ENCODE measurements around the gene SEC31B. TPM values are rescaled to one million over a fixed set of nuclear protein-coding genes. Genes with fewer than 3 reads are reported as not detected.

The SEC31B gene
- total RNA-seq, 1 experiment from 2014 or later: 10.6 TPM

GRCh38 chr10:100462709-100463108 lies 57.0 kb downstream of the SEC31B start, which contains the start of gene WNT8B:
TSS of gene WNT8B (plus strand) at chr10:100463009. CDS start at chr10:100463169, 160 bp downstream.
- Mint-ChIP-seq H3K9me3 (ENCODE audit: unreplicated experiment) (no peaks in the 10 kb centered on the region), H3K27ac (ENCODE audit: low read depth, unreplicated experiment) (no peak within 1 kb of the TSS), H3K36me3 (ENCODE audit: insufficient read depth, unreplicated experiment) (no peaks in the 10 kb centered on the region), H3K4me1 (ENCODE audit: insufficient read depth, unreplicated experiment) (no peaks in the 10 kb centered on the region), H3K27me3 (ENCODE audit: insufficient read depth, unreplicated experiment) (peaks cover 61% of the 10 kb centered on the region), H3K4me3 (ENCODE audit: unreplicated experiment) (no peak within 1 kb of the TSS)
- BruUV-seq (replicated peaks): no TSS peak
- TF ChIP-seq CTCF (IDR thresholded peaks at IDR 0.05; ENCODE audit: unreplicated experiment): no peak
- CTCF ChIA-PET: interaction anchor here (0.8 kb wide), 1 partner anchor 21 kb away, joined by 3 read pairs; no protein-coding TSS in a partner anchor
- POLR2A ChIA-PET: no interaction called here
- intact Hi-C loops (cut with micrococcal nuclease): no loop called here
- no peak for DNase-seq (ENCODE audit: unreplicated experiment)

- ChIA-PET CTCF (interaction anchor here (1.1 kb wide), 1 partner anchor 16 kb away, joined by 3 read pairs; no protein-coding TSS in a partner anchor), POLR2A (no interaction called here)
- Mint-ChIP-seq H3K4me3 (ENCODE audit: unreplicated experiment) (no peak overlapping the region), H3K36me3 (ENCODE audit: insufficient read depth, unreplicated experiment) (no peaks in the 10 kb centered on the region), H3K4me1 (ENCODE audit: insufficient read depth, unreplicated experiment) (no peaks in the 10 kb centered on the region), H3K27ac (ENCODE audit: low read depth, unreplicated experiment) (no peak overlapping the region), H3K27me3 (ENCODE audit: insufficient read depth, unreplicated experiment) (peaks cover 17% of the 10 kb centered on the region), H3K9me3 (ENCODE audit: unreplicated experiment) (no peaks in the 10 kb centered on the region)
- no peak for DNase-seq (ENCODE audit: unreplicated experiment)
- intact Hi-C loops (cut with micrococcal nuclease): no loop called here
- no TSS peak for BruUV-seq (replicated peaks)
- TF ChIP-seq CTCF (IDR thresholded peaks at IDR 0.05; ENCODE audit: unreplicated experiment): no peak
Observed at GRCh38 chr10:100448951-100449350, 70.7 kb downstream of the SEC31B start.

- intact Hi-C loops (cut with micrococcal nuclease): no loop called here
- CTCF ChIA-PET: interaction anchor here (0.7 to 1.9 kb wide), 5 partner anchors 10 to 367 kb away, joined by 3 to 5 read pairs (median 3); no protein-coding TSS in a partner anchor
- no peaks in the 10 kb centered on the region for H3K9me3 Mint-ChIP-seq (ENCODE audit: unreplicated experiment)
- H3K36me3 Mint-ChIP-seq (ENCODE audit: insufficient read depth, unreplicated experiment): no peaks in the 10 kb centered on the region
- H3K4me3 Mint-ChIP-seq (ENCODE audit: unreplicated experiment): no peak overlapping the region
- no peak for TF ChIP-seq CTCF (IDR thresholded peaks at IDR 0.05; ENCODE audit: unreplicated experiment)
- no TSS peak for BruUV-seq (replicated peaks)
- peaks cover 17% of the 10 kb centered on the region for H3K27me3 Mint-ChIP-seq (ENCODE audit: insufficient read depth, unreplicated experiment)
- DNase-seq (ENCODE audit: unreplicated experiment): no peak
- H3K4me1 Mint-ChIP-seq (ENCODE audit: insufficient read depth, unreplicated experiment): no peaks in the 10 kb centered on the region
- POLR2A ChIA-PET: no interaction called here
- H3K27ac Mint-ChIP-seq (ENCODE audit: low read depth, unreplicated experiment): no peak overlapping the region
Observed at GRCh38 chr10:100447663-100448062, 72.0 kb downstream of the SEC31B start.

GRCh38 chr10:100446130-100446761 lies 73.4 kb downstream of the SEC31B start:
- Mint-ChIP-seq H3K9me3 (ENCODE audit: unreplicated experiment) (no peaks in the 10 kb centered on the region), H3K27me3 (ENCODE audit: insufficient read depth, unreplicated experiment) (peaks cover 3% of the 10 kb centered on the region), H3K27ac (ENCODE audit: low read depth, unreplicated experiment) (no peak overlapping the region), H3K36me3 (ENCODE audit: insufficient read depth, unreplicated experiment) (no peaks in the 10 kb centered on the region), H3K4me3 (ENCODE audit: unreplicated experiment) (no peak overlapping the region), H3K4me1 (ENCODE audit: insufficient read depth, unreplicated experiment) (no peaks in the 10 kb centered on the region)
- no TSS peak for BruUV-seq (replicated peaks)
- intact Hi-C loops (cut with micrococcal nuclease): no loop called here
- DNase-seq (ENCODE audit: unreplicated experiment): no peak
- ChIA-PET POLR2A (no interaction called here), CTCF (interaction anchor here (1.2 to 1.9 kb wide), 5 partner anchors 8 to 433 kb away, joined by 3 to 7 read pairs (median 5); no protein-coding TSS in a partner anchor)
- no peak for TF ChIP-seq CTCF (IDR thresholded peaks at IDR 0.05; ENCODE audit: unreplicated experiment)

Data from MCF 10A (cell line).